Upper lobe of right lung (tissue), 1 donor: ENCODE measurements around the gene SERPINE1. TPM values are rescaled to one million over a fixed set of nuclear protein-coding genes. Genes with fewer than 3 reads are reported as not detected.
A peak's percentile ranks its signal among the peaks of the same experiment; 100 is the strongest.
"Not testable (repeated sequence)": the region's sequence is repeated elsewhere in the genome, so short reads cannot be mapped to it uniquely, and the experiment has no call there.

Experiments used
- ATAC-seq: fragments of 200-7000 bp; cut with Tn5 transposase; one replicate; pipeline ENCODE4 v1.9.1; 2020; ENCODE audit warnings: mild to moderate bottlenecking, moderate library complexity
- DNase-seq: peaks from one replicate; pipeline ENCODE4 v3.0.0-alpha.2; 2020
- H3K27ac ChIP-seq: fragments of 200-600 bp; one replicate; pipeline ENCODE4 v1.8.0; 2022
- H3K27me3 ChIP-seq: fragments of 200-600 bp; one replicate; pipeline ENCODE4 v1.8.0; 2022; ENCODE audit warnings: mild to moderate bottlenecking
- H3K36me3 ChIP-seq: fragments of 200-600 bp; one replicate; pipeline ENCODE4 v1.8.0; 2022
- H3K4me1 ChIP-seq: fragments of 200-600 bp; one replicate; pipeline ENCODE4 v1.8.0; 2022
- H3K4me3 ChIP-seq: fragments of 200-600 bp; one replicate; pipeline ENCODE4 v1.8.0; 2022; ENCODE audit warnings: mild to moderate bottlenecking
- H3K9me3 ChIP-seq: fragments of 200-600 bp; one replicate; pipeline ENCODE4 v1.8.0; 2022
- intact Hi-C: fragments of 100-400 bp; cut with DNase I; formaldehyde crosslinking; loops from one replicate; pipeline ENCODE4 v1.11.0; 2022
- total RNA-seq: library from RNA; stranded (reverse); fragmentation: NEBNext Ultra II Directional; extraction: Animal tissue kit (Norgen Biotek cat#: 25700); gene quantifications from one replicate; pipeline ENCODE4 v1.2.1, GENCODE V29; 2021
- TF ChIP-seq, protein P1 (sequence below): fragments of 200-600 bp; IDR thresholded peaks from one replicate; pipeline ENCODE4 v1.8.0; 2022; ENCODE audit warnings: antibody characterized with exemption
- donor health status: DM: no; HTN: yes; CAD: no; lungs with severe emphysema.

The SERPINE1 gene
- total RNA-seq, 1 donor from 2014 or later: 13.7 TPM

DNA sequence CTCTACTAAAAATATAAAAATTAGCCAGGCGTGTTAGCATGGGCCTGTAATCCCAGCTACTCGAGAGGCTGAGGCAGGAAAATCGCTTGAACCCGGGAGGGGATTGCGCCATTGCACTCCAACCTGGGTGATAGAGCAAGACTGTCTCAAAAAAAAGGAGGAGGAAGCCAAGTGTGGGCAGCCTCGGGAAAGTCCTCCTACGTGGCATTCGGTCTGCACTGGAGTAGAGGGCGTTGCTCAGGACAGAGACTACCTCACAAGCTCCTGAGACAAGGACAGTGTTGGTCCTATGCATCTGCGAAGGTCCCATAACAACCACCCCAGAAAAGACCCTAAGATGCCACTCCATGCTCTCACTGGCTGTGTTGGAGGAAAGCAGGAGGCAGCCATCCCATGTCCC is 10.0 kb upstream of the SERPINE1 start:
- ATAC-seq (peak; percentile 5), DNase-seq (no peak)
- no peak overlapping the region for H3K4me3 ChIP-seq
- H3K27ac ChIP-seq: no peak overlapping the region
- no peaks in the 10 kb centered on the region for H3K27me3 ChIP-seq
- no peaks in the 10 kb centered on the region for H3K36me3 ChIP-seq
- peaks cover 7% of the 10 kb centered on the region for H3K4me1 ChIP-seq
- TF ChIP-seq, protein P1, sequence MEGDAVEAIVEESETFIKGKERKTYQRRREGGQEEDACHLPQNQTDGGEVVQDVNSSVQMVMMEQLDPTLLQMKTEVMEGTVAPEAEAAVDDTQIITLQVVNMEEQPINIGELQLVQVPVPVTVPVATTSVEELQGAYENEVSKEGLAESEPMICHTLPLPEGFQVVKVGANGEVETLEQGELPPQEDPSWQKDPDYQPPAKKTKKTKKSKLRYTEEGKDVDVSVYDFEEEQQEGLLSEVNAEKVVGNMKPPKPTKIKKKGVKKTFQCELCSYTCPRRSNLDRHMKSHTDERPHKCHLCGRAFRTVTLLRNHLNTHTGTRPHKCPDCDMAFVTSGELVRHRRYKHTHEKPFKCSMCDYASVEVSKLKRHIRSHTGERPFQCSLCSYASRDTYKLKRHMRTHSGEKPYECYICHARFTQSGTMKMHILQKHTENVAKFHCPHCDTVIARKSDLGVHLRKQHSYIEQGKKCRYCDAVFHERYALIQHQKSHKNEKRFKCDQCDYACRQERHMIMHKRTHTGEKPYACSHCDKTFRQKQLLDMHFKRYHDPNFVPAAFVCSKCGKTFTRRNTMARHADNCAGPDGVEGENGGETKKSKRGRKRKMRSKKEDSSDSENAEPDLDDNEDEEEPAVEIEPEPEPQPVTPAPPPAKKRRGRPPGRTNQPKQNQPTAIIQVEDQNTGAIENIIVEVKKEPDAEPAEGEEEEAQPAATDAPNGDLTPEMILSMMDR: no peak
- H3K9me3 ChIP-seq: no peaks in the 10 kb centered on the region
- intact Hi-C loops: no loop called here

GRCh38 chr7:101118856-101119255 is 8.0 kb upstream of the SERPINE1 start:
- Histone ChIP-seq H3K27me3 (no peaks in the 10 kb centered on the region), H3K4me1 (peaks cover 19% of the 10 kb centered on the region), H3K36me3 (no peaks in the 10 kb centered on the region), H3K4me3 (no peak overlapping the region), H3K27ac (no peak overlapping the region), H3K9me3 (no peaks in the 10 kb centered on the region)
- intact Hi-C loops: no loop called here
- ATAC-seq: no peak
- TF ChIP-seq, protein P1: no peak
- no peak for DNase-seq

GRCh38 chr7:101119876-101120275 is 7.0 kb upstream of the SERPINE1 start:
- Histone ChIP-seq H3K27ac (no peak overlapping the region), H3K4me3 (no peak overlapping the region), H3K36me3 (no peaks in the 10 kb centered on the region), H3K4me1 (peaks cover 28% of the 10 kb centered on the region), H3K27me3 (no peaks in the 10 kb centered on the region), H3K9me3 (no peaks in the 10 kb centered on the region)
- no peak for DNase-seq
- no peak for ATAC-seq
- intact Hi-C loops: no loop called here
- TF ChIP-seq, protein P1: no peak

DNA sequence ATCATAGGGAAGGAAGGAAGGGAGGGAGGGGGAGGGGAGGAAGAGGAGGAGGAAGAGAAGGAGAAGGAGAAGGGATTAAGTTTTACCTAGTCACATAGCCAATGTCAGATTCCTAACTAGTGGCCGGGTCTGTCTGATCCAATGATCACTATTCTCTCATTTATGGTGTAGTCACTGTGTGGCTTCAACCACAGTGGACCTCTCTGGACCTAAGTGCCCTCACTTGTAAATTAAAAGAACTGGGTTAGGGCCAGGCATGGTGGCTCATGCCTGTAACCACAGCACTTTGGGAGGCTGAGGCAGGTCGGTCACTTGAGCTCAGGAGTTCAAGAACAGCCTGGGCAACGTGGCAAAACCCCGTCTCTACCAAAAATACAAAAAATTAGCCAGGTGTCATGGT is 6.6 kb upstream of the SERPINE1 start:
- Histone ChIP-seq H3K27me3 (peaks cover 1% of the 10 kb centered on the region), H3K27ac (no peak overlapping the region), H3K9me3 (no peaks in the 10 kb centered on the region), H3K4me3 (no peak overlapping the region), H3K4me1 (peaks cover 32% of the 10 kb centered on the region), H3K36me3 (no peaks in the 10 kb centered on the region)
- intact Hi-C loops: no loop called here
- TF ChIP-seq, protein P1: no peak
- ATAC-seq: no peak
- DNase-seq: no peak

DNA sequence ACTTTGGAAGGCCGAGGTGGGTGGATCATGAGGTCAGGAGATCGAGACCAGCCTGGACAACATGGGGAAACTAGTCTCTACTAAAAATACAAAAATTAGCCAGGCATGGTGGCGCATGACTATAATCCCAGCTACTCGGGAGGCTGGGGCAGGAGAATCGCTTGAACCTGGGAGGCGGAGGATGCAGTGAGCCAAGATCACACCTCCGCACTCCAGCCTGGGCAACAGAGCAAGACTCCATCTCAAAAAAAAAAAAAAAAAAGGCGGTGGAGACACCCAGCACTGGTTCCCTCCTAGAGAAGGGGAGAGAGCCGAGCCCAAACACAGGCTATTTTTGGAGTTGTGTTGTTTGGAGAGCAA is 5.3 kb upstream of the SERPINE1 start:
- H3K36me3 ChIP-seq, ATAC-seq, H3K9me3 ChIP-seq, DNase-seq, intact Hi-C loops, H3K27me3 ChIP-seq: not testable (repeated sequence)
- H3K4me1 ChIP-seq: peaks cover 43% of the 10 kb centered on the region
- H3K27ac ChIP-seq: peak overlapping the region; percentile 83
- peak overlapping the region; percentile 33 for H3K4me3 ChIP-seq

DNA sequence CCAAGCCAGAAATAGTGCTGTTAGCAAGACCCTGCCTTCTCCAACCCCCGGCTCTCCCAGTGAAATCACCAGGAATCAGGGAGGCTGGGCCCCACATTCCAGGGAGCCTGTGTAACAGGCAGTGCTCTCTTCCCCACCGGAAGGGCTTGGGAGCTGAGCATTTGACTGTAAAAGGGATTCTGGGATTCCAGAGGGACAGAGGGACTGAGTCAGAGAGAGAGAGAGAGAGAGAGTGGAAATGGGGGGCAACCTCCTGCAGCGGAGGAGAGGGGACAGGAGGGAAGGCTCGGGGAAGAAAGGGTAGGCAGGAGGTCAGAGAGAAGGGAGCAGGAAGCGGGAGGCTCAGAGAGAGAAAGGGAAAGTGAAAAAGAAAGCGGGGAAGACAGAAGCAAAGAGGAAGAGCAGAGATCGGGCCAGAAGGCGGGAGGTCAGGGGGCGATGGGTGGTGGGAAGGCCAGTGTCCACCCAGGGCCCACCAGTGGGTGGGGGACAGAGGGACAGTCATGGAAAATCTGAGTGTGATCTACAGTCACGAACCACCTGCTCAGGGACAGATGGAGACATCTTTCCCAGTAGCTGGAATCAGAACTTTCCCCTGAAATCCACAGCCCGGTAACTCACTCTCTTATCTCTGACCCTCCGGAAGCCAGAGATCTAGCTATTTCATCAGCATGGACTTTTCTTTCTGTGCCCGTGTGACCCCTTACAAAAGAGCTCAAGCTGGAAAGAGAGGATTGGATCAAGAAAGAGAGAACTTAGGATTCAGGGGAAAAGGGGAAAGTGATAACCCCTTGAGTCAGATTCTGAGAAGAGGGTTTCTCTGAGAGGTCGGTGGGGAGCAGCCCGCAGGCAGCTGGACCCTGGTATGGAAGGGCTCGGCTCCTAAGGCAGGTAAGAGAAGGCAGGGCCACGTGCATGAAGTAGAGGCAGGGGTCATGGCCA is 4.6 kb upstream of the SERPINE1 start:
- Histone ChIP-seq H3K27ac (peak overlapping the region; percentile 83), H3K4me1 (peaks cover 49% of the 10 kb centered on the region), H3K36me3 (no peaks in the 10 kb centered on the region), H3K9me3 (no peaks in the 10 kb centered on the region), H3K27me3 (peaks cover 4% of the 10 kb centered on the region), H3K4me3 (peak overlapping the region; percentile 33)
- TF ChIP-seq, protein P1: no peak
- intact Hi-C loops: no loop called here
- peak; percentile 65 for DNase-seq
- peak; percentile 42 for ATAC-seq
